PC-9 (cell line): ENCODE measurements around the gene DPYD.

Experiments used
- EZH2 ChIP-seq: fragments of 200-600 bp; sonication (generic); IDR thresholded peaks from 2 replicates; pipeline ENCODE4 v1.8.0; 2017; ENCODE audit warnings: antibody characterized with exemption, low read depth
- TF ChIP-seq, protein P1 (sequence below): fragments of 200-600 bp; sonication (generic); conservative IDR thresholded peaks from 2 replicates; pipeline ENCODE4 v1.6.1; 2017; ENCODE audit warnings: mixed run types, antibody characterized with exemption, mild to moderate bottlenecking, moderate library complexity

DNA sequence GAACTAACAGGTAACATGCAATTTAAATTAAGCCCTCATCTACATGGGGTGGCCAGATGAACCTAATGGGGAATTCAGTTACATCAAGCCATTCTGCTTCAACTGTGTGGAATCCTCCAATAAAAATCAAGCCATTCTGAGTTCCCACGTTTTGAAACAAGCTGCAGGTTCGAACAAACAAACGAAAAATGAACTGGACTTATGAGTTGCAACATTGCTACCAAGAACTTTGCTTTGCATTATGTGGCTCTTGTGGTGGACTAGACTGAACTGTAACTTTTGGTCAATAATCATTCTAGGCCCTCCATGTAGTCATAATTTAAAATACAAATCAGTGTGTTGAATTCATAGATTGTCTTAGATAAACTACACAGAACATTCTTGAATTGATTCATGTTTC, 682.0 kb downstream of the DPYD start:
- TF ChIP-seq, protein P1, sequence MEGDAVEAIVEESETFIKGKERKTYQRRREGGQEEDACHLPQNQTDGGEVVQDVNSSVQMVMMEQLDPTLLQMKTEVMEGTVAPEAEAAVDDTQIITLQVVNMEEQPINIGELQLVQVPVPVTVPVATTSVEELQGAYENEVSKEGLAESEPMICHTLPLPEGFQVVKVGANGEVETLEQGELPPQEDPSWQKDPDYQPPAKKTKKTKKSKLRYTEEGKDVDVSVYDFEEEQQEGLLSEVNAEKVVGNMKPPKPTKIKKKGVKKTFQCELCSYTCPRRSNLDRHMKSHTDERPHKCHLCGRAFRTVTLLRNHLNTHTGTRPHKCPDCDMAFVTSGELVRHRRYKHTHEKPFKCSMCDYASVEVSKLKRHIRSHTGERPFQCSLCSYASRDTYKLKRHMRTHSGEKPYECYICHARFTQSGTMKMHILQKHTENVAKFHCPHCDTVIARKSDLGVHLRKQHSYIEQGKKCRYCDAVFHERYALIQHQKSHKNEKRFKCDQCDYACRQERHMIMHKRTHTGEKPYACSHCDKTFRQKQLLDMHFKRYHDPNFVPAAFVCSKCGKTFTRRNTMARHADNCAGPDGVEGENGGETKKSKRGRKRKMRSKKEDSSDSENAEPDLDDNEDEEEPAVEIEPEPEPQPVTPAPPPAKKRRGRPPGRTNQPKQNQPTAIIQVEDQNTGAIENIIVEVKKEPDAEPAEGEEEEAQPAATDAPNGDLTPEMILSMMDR, result no peak
- TF ChIP-seq EZH2, result no peak
